Eye (tissue), 1 donor: Measurements from ENCODE around the gene AMPH.
"Not testable (repeated sequence)": the region's sequence is repeated elsewhere in the genome, so short reads cannot be mapped to it uniquely, and the experiment has no call there.

Experiments used
- DNase-seq: peaks from one replicate; pipeline ENCODE4 v3.0.0-alpha.2; 2015

AMPH gene

GRCh38 chr7:38344741-38345140, 286.4 kb downstream of the AMPH start:
- DNase-seq, result not testable (repeated sequence)

- not testable (repeated sequence) for DNase-seq
These were observed 289.0 kb downstream of the AMPH start for GRCh38 chr7:38342135-38342534.

- peak; percentile 40 for DNase-seq
These were observed 289.9 kb downstream of the AMPH start for GRCh38 chr7:38341172-38341705.

GRCh38 chr7:38339953-38340819, 291.0 kb downstream of the AMPH start:
- DNase-seq, result peak; percentile 62

- not testable (repeated sequence) for DNase-seq
These were observed 295.0 kb downstream of the AMPH start for GRCh38 chr7:38336148-38336515.

GRCh38 chr7:38335492-38336147, 295.6 kb downstream of the AMPH start:
- DNase-seq, result peak; percentile 85

GRCh38 chr7:38335128-38335491, 296.1 kb downstream of the AMPH start:
- DNase-seq, result no peak

GRCh38 chr7:38334163-38334562, 297.0 kb downstream of the AMPH start:
- no peak for DNase-seq
